Esophagus muscularis mucosa (tissue), 4 donors: ENCODE measurements around the gene MDFIC. TPM values are rescaled to one million over a fixed set of nuclear protein-coding genes. Genes with fewer than 3 reads are reported as not detected.

Experiments
- DNase-seq: peaks from one replicate; pipeline ENCODE4 v3.0.0-alpha.2; 2017; ENCODE audit errors: extremely low spot score
- H3K27ac ChIP-seq, 4 donors: fragments of 200-600 bp; sonication (generic); replicated peaks in 1 of 4; 1 replicate in 3 of 4; 2 replicates in 1 of 4; pipeline ENCODE4 v1.5.1; 2016 to 2019; ENCODE audit warnings: mild to moderate bottlenecking in 1 of 4
- H3K27me3 ChIP-seq, 4 donors: fragments of 200-600 bp; sonication (generic); one replicate each; pipeline versions ENCODE4 v1.5.1 to v1.6.0; 2016 to 2019
- H3K36me3 ChIP-seq, 4 donors: fragments of 200-600 bp; sonication (generic); one replicate each; pipeline ENCODE4 v1.5.1; 2016 to 2019
- H3K4me1 ChIP-seq, 4 donors: fragments of 200-600 bp; sonication (generic); one replicate each; pipeline ENCODE4 v1.5.1; 2016 to 2019
- H3K4me3 ChIP-seq, 4 donors: fragments of 200-600 bp; sonication (generic); 1 replicate in 2 of 4; 2 replicates in 2 of 4; pipeline ENCODE4 v1.5.1; 2016 to 2019; ENCODE audit warnings: mild to moderate bottlenecking in 4 of 4, moderate library complexity in 1 of 4
- H3K9me3 ChIP-seq, 4 donors: fragments of 200-600 bp; sonication (generic); 1 replicate in 3 of 4; 2 replicates in 1 of 4; pipeline ENCODE4 v1.5.1; 2016 to 2019
- CTCF ChIP-seq, 3 experiments: fragments of 200-600 bp in 2 of 3; fragments of 450-650 bp in 1 of 3; sonication (generic) in 2 of 3; IDR thresholded peaks; one replicate each; pipeline ENCODE4 v1.5.1; 2017 to 2019; ENCODE audit warnings: antibody characterized with exemption in 3 of 3, mild to moderate bottlenecking in 2 of 3, moderate library complexity in 1 of 3
- EP300 ChIP-seq: sonication (generic); formaldehyde crosslinking; IDR thresholded peaks from one replicate; pipeline ENCODE4 v1.6.1; 2017; ENCODE audit warnings: antibody characterized with exemption
- POLR2A ChIP-seq: fragments of 450-650 bp; IDR thresholded peaks from one replicate; pipeline ENCODE4 v1.6.1; 2017; ENCODE audit warnings: antibody characterized with exemption, moderate library complexity, mild to moderate bottlenecking, low read depth
- POLR2AphosphoS5 ChIP-seq, 2 donors: sonication (generic); formaldehyde crosslinking; IDR thresholded peaks; one replicate each; pipeline ENCODE4 v1.6.1; 2017; ENCODE audit warnings: antibody characterized with exemption in 2 of 2
- WGBS: methylation state at CpG from one replicate; pipeline ENCODE4 v1.1.5; 2018; 5-methylcytosine and 5-hydroxymethylcytosine counted together
- intact Hi-C: fragments of 100-400 bp; cut with DNase I; formaldehyde crosslinking; loops from one replicate; pipeline ENCODE4 v1.15.1; 2023
- total RNA-seq, 4 donors: library from RNA; depleted of rRNA; stranded (reverse); fragments of >200 nt; gene quantifications; one replicate each; pipeline versions ENCODE4 v1.1.0 to v1.2.1, GENCODE V29; 2016

MDFIC gene
- total RNA-seq, 4 donors from 2014 or later = 34.5 to 71.3 (median 36.5) TPM

GRCh38 chr7:115047958-115048720, 126.2 kb downstream of the MDFIC start:
- H3K27me3 ChIP-seq = no peaks in the 10 kb centered on the region
- DNase-seq = no peak
- no peaks in the 10 kb centered on the region for H3K4me1 ChIP-seq
- no peaks in the 10 kb centered on the region for H3K9me3 ChIP-seq
- intact Hi-C loops = no loop called here
- H3K4me3 ChIP-seq = no peak overlapping the region
- TF ChIP-seq CTCF (IDR thresholded peaks at IDR 0.05) (no peak), POLR2A (no peak), EP300 (no peak), POLR2AphosphoS5 (IDR thresholded peaks at IDR 0.05) (no peak)
- no peak overlapping the region for H3K27ac ChIP-seq
- H3K36me3 ChIP-seq = no peaks in the 10 kb centered on the region
- WGBS = 82% methylated on average over 6 of the region's 6 CpGs

- Histone ChIP-seq H3K27me3 (no peaks in the 10 kb centered on the region), H3K27ac (no peak overlapping the region), H3K36me3 (no peaks in the 10 kb centered on the region), H3K9me3 (no peaks in the 10 kb centered on the region), H3K4me3 (no peak overlapping the region), H3K4me1 (no peaks in the 10 kb centered on the region)
- no peak for TF ChIP-seq POLR2A
- no peak for TF ChIP-seq EP300
- TF ChIP-seq POLR2AphosphoS5 (IDR thresholded peaks at IDR 0.05) = no peak
- TF ChIP-seq CTCF (IDR thresholded peaks at IDR 0.05) = no peak
- WGBS = 93% methylated on average over 4 of the region's 4 CpGs
- DNase-seq = no peak
- intact Hi-C loops = no loop called here
Observed at GRCh38 chr7:115052706-115053105, 130.8 kb downstream of the MDFIC start.

GRCh38 chr7:115054478-115055065, 132.7 kb downstream of the MDFIC start:
- H3K9me3 ChIP-seq = no peaks in the 10 kb centered on the region
- H3K4me3 ChIP-seq = no peak overlapping the region
- H3K27me3 ChIP-seq = no peaks in the 10 kb centered on the region
- 54% methylated on average over 3 of the region's 3 CpGs for WGBS
- H3K27ac ChIP-seq = no peak overlapping the region
- DNase-seq = no peak
- intact Hi-C loops = no loop called here
- TF ChIP-seq CTCF (IDR thresholded peaks at IDR 0.05) = no peak
- no peak for TF ChIP-seq POLR2A
- no peak for TF ChIP-seq EP300
- TF ChIP-seq POLR2AphosphoS5 (IDR thresholded peaks at IDR 0.05) = no peak
- H3K4me1 ChIP-seq = peaks cover 6 to 12% (median 11%) of the 10 kb centered on the region in 4 donors
- H3K36me3 ChIP-seq = no peaks in the 10 kb centered on the region

GRCh38 chr7:115056019-115056418, 134.1 kb downstream of the MDFIC start:
- H3K9me3 ChIP-seq = no peaks in the 10 kb centered on the region
- H3K27me3 ChIP-seq = no peaks in the 10 kb centered on the region
- TF ChIP-seq POLR2A (no peak), EP300 (no peak), CTCF (IDR thresholded peaks at IDR 0.05) (no peak), POLR2AphosphoS5 (IDR thresholded peaks at IDR 0.05) (no peak)
- no peak for DNase-seq
- H3K4me1 ChIP-seq = peaks cover 6 to 18% (median 14%) of the 10 kb centered on the region in 4 donors
- intact Hi-C loops = no loop called here
- no peaks in the 10 kb centered on the region for H3K36me3 ChIP-seq
- no peak overlapping the region for H3K27ac ChIP-seq
- WGBS = 83% methylated on average over 2 of the region's 2 CpGs
- H3K4me3 ChIP-seq = no peak overlapping the region
